Testis (tissue), 3 donors: Measurements from ENCODE around the gene SLC24A3. TPM values are rescaled to one million over a fixed set of nuclear protein-coding genes. Genes with fewer than 3 reads are reported as not detected.
A peak's percentile ranks its signal among the peaks of the same experiment; 100 is the strongest.

Experiments used
- DNase-seq: peaks from one replicate; pipeline ENCODE4 v3.0.0-alpha.2; 2019
- H3K27ac ChIP-seq, 2 donors: fragments of 200-600 bp; sonication (generic); one replicate each; pipeline ENCODE4 v1.5.1; 2019
- H3K27me3 ChIP-seq: fragments of 200-600 bp; sonication (generic); one replicate; pipeline ENCODE4 v1.5.1; 2019
- H3K36me3 ChIP-seq: fragments of 200-600 bp; sonication (generic); one replicate; pipeline ENCODE4 v1.5.1; 2017; ENCODE audit warnings: low read depth; ENCODE audit errors: missing control alignments
- H3K4me1 ChIP-seq: fragments of 200-600 bp; sonication (generic); one replicate; pipeline ENCODE4 v1.5.1; 2019
- H3K4me3 ChIP-seq, 2 donors: fragments of 200-600 bp; sonication (generic); one replicate each; pipeline ENCODE4 v1.5.1; 2017 to 2019
- H3K9me3 ChIP-seq: fragments of 200-600 bp; sonication (generic); one replicate; pipeline ENCODE4 v1.5.1; 2017
- POLR2A ChIP-seq: fragments of 450-650 bp; IDR thresholded peaks from one replicate; pipeline ENCODE4 v1.6.1; 2017; ENCODE audit warnings: antibody characterized with exemption, mild to moderate bottlenecking, moderate library complexity
- WGBS, 2 donors: methylation state at CpG; one replicate each; pipeline ENCODE4 v1.1.5; 2018; 5-methylcytosine and 5-hydroxymethylcytosine counted together
- intact Hi-C: fragments of 100-400 bp; cut with DNase I; formaldehyde crosslinking; loops from one replicate; pipeline ENCODE4 v1.15.1; 2023; ENCODE audit warnings: low total_unique reads
- polyA plus RNA-seq: library from polyadenylated mRNA; stranded (reverse); fragments of 350-450 nt; fragmentation: Illumina TruSeq; extraction: RNeasy Lipid Tissue Mini Kit (QIAGEN cat#74804); gene quantifications from one replicate; pipeline ENCODE4 v1.2.3, GENCODE V29; 2014; ENCODE audit warnings: low read depth, low replicate concordance; ENCODE audit not compliant: insufficient read depth
- total RNA-seq, 2 donors: library from RNA; depleted of rRNA; stranded (reverse); fragments of >200 nt; gene quantifications; one replicate each; pipeline ENCODE4 v1.2.3, GENCODE V29; 2016
- TF ChIP-seq, protein P1 (sequence below), 3 experiments: fragments of 450-650 bp in 2 of 3; fragments of 200-600 bp in 1 of 3; sonication (generic) in 1 of 3; IDR thresholded peaks; one replicate each; pipeline ENCODE4 v1.5.1; 2016 to 2019; ENCODE audit warnings: antibody characterized with exemption in 3 of 3, mild to moderate bottlenecking in 2 of 3, moderate library complexity in 1 of 3

Gene SLC24A3
- total and polyA plus RNA-seq, 3 donors from 2014 or later: 2.4 to 4.5 (median 3.8) TPM

DNA sequence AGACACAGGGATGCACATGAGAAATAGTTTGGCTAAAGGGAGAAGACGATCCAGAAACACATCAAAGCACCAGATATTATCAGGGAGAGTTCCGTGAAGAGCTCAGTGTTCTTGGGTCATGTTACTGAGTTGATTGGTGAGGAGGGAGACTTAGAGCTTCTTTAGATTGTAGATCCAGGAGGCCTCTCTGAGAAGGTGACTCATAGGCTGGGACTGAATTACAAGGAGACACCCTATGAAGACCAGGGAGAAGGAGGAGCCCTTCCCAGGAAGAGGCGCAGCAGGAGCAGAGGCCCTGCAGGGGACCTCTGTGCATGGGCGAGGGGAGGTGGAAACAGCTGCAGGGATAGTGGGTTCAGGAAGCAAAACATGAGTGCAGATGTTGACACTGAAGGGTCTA lies 196.5 kb downstream of the SLC24A3 start:
- intact Hi-C loops: no loop called here

DNA sequence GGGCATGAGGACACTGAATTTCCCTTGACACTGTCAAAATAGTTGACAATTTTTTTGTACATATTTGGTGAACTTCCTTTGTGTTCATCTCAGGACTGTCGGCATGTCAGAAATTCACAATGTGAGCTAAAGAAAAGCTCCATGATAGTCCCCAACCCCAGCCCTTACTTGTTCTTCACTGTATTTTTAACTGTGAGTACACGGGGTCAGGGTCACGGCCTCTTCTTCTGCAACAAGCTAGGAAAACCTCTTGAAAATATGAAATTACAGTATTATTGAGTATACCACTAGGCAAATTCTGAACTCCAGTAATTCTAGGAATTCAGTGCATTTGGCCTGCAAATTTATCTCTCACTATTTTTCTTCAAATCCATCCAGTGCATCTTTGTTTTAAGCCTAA lies 199.4 kb downstream of the SLC24A3 start:
- intact Hi-C loops: no loop called here

More for the DNA sequence above, 196.5 kb downstream of the SLC24A3 start:
- Histone ChIP-seq H3K27me3 (no peaks in the 10 kb centered on the region), H3K27ac (no peak overlapping the region), H3K4me1 (no peaks in the 10 kb centered on the region), H3K36me3 (no peaks in the 10 kb centered on the region), H3K9me3 (no peaks in the 10 kb centered on the region), H3K4me3 (no peak overlapping the region)
- TF ChIP-seq, protein P1, sequence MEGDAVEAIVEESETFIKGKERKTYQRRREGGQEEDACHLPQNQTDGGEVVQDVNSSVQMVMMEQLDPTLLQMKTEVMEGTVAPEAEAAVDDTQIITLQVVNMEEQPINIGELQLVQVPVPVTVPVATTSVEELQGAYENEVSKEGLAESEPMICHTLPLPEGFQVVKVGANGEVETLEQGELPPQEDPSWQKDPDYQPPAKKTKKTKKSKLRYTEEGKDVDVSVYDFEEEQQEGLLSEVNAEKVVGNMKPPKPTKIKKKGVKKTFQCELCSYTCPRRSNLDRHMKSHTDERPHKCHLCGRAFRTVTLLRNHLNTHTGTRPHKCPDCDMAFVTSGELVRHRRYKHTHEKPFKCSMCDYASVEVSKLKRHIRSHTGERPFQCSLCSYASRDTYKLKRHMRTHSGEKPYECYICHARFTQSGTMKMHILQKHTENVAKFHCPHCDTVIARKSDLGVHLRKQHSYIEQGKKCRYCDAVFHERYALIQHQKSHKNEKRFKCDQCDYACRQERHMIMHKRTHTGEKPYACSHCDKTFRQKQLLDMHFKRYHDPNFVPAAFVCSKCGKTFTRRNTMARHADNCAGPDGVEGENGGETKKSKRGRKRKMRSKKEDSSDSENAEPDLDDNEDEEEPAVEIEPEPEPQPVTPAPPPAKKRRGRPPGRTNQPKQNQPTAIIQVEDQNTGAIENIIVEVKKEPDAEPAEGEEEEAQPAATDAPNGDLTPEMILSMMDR (IDR thresholded peaks at IDR 0.05): no peak
- TF ChIP-seq POLR2A: no peak
- 86 to 89% methylated on average over 4 of the region's 4 CpGs for WGBS, 2 donors
- DNase-seq: no peak

DNA sequence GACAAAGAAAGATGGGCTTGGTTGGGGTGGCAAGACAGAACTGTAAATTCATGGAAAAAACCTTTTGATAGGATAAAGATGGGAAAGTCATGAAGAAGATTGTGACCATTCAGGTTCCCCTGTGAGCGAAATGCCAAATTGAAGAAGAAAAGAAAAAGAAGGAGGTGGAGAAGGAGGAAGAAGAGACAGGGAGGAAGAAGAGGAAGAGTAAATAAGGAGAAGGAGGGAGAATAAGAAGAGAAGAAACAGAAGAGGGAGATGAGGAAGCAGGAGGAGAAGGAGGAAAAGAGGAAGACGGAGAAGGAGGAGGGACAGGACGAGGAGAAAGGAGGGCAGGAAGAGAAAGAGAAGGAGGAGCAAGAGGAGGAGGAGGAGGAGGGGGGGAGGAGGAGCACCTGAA lies 199.8 kb downstream of the SLC24A3 start:
- intact Hi-C loops: no loop called here
- Histone ChIP-seq H3K4me1 (no peaks in the 10 kb centered on the region), H3K27me3 (no peaks in the 10 kb centered on the region), H3K9me3 (no peaks in the 10 kb centered on the region), H3K36me3 (no peaks in the 10 kb centered on the region), H3K4me3 (no peak overlapping the region), H3K27ac (no peak overlapping the region)
- TF ChIP-seq, protein P1 (IDR thresholded peaks at IDR 0.05): no peak
- TF ChIP-seq POLR2A: no peak
- DNase-seq: no peak
- 79 to 87% methylated on average over 3 of the region's 3 CpGs for WGBS, 2 donors

More for the DNA sequence above, 199.4 kb downstream of the SLC24A3 start:
- H3K27me3 ChIP-seq: no peaks in the 10 kb centered on the region
- no peak for TF ChIP-seq POLR2A
- TF ChIP-seq, protein P1 (IDR thresholded peaks at IDR 0.05): no peak
- H3K4me3 ChIP-seq: no peak overlapping the region
- DNase-seq: peak; percentile 61
- H3K36me3 ChIP-seq: no peaks in the 10 kb centered on the region
- no peaks in the 10 kb centered on the region for H3K9me3 ChIP-seq
- WGBS, 2 donors: 56 to 65% methylated on average over 3 of the region's 3 CpGs
- H3K4me1 ChIP-seq: no peaks in the 10 kb centered on the region
- no peak overlapping the region for H3K27ac ChIP-seq

DNA sequence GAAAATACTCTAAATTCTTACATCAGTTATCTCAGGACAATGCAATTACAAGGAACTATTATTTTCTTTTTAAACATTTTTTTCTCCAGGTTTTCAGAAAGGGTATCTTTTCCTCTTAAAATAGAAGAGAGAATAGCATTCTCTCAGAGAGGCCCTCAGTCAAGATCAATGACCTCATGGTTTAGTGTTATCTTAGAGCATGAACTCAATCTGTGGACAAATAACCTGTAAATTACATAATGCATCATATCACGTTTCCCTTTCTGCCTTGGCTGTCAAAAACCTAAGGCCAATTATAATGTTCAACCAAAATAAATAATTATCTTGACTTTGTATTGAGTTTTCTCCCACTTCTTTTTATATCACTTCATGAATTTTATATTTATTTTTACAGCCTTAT lies 202.2 kb downstream of the SLC24A3 start:
- no peaks in the 10 kb centered on the region for H3K36me3 ChIP-seq
- no peaks in the 10 kb centered on the region for H3K27me3 ChIP-seq
- no peak overlapping the region for H3K27ac ChIP-seq
- no peaks in the 10 kb centered on the region for H3K9me3 ChIP-seq
- no peaks in the 10 kb centered on the region for H3K4me1 ChIP-seq
- TF ChIP-seq, protein P1 (IDR thresholded peaks at IDR 0.05): no peak
- no peak for TF ChIP-seq POLR2A
- H3K4me3 ChIP-seq: no peak overlapping the region
- intact Hi-C loops: no loop called here
- 62 to 68% methylated on average over 1 of the region's 1 CpG for WGBS, 2 donors
- DNase-seq: no peak

DNA sequence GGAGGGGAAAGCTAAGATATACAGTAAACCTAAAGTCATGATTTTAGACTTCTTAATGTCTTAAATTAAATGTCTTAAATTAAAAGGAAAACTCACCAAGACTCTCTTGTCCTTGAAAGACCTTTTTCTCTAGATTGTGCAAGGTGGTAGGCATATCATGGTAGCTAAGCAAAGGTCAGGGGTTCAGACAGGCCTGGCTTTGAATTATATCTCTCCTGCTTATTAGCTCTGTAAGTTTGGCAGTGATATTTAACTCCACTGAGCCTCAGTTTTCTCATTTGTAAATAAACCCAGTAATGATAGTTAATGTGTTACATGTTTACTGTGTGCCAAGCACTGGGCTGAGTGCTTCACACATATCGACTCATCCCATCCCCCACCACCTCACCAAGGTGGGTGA lies 203.3 kb downstream of the SLC24A3 start:
- no peak for TF ChIP-seq POLR2A
- TF ChIP-seq, protein P1 (IDR thresholded peaks at IDR 0.05): no peak
- no peak overlapping the region for H3K4me3 ChIP-seq
- WGBS, 2 donors: 92 to 100% methylated on average over 1 of the region's 1 CpG
- H3K9me3 ChIP-seq: no peaks in the 10 kb centered on the region
- no peak for DNase-seq
- no peak overlapping the region for H3K27ac ChIP-seq
- H3K27me3 ChIP-seq: no peaks in the 10 kb centered on the region
- H3K4me1 ChIP-seq: no peaks in the 10 kb centered on the region
- no peaks in the 10 kb centered on the region for H3K36me3 ChIP-seq
- intact Hi-C loops: no loop called here
